NCI-H1436 treated with DMSO at 0.1 percent for 48 hours (cell line): Measurements from ENCODE around the gene BRI3.

ENCODE experiments used
- DNase-seq: peaks from one replicate; lab custom pipeline; 2025; lab: John Stamatoyannopoulos, UW

Gene BRI3

GRCh38 chr7:98286701-98287485, 5.4 kb downstream of the BRI3 start:
- DNase-seq = no peak

DNA sequence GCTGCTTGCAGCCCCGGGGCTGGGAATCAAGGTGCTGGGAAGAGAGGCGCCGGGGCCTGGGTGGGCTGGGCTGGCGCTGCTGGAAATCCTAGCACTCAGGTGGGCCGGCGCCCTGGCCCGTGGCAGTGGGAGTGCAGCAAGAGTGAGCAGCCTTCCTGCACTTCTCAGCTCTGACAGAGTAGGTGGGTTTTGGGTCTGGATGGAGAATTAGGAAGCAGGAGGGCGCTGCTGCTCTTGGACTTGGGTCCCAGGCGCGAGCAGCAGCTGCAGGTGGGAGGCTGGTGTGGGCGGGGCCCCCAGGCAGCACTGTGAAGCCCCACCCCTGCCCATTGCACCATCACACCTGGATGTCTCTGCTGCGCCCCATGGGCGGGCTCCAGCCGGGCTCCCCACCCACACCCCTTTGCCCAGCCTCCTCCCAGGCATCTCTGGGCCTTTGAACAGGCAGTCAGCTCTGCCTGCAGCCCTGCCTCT, 6.0 kb downstream of the BRI3 start:
- DNase-seq = no peak

- DNase-seq = no peak
These were observed 6.8 kb downstream of the BRI3 start for GRCh38 chr7:98288064-98288823.

DNA sequence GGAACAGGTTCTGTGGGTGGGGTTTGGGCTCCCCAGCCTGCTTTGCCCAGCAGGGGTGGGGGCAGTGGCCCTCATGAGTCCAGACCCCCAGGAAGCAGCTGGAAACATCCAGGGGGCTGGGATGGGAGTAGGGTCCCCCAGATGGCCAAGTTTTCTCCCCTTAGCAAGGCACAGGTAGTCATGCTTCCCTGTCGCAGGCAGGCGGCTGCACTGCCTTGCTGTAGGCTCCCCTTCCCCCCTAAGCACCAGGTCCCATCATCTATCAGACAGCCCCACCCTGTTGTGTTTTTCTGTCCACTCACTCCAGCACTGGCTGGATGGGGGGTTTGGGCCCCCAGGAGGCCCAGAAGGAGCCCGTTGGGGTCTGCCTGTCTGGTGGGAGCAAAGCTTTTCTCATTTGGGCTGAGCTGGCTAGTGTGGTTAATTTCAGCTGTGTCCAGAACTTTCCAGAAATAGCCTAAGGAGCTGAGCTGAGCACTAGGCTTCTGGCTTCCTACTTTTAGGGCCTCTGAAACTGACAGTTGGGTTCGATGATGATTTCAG, 7.9 kb downstream of the BRI3 start:
- DNase-seq = no peak

DNA sequence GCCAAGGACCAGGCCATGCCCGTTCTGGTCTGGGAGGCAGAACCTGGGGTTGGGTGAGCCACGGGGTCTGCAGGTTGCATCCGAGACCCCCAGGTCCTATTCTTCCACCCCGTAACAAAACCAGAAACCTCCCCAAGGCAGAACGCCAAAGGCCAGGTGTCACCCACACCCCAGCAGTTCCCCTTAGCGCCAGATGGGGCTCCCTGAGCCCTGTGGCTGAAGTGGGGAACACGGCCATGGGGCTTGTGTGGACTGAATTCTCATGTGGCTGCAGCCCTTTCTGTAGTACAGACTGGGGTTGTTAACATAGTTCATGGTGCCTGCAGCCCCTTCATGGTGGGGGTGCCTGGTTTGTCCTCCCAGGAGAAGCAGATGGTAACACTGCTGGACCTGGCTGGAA, 10.2 kb downstream of the BRI3 start:
- no peak for DNase-seq

DNA sequence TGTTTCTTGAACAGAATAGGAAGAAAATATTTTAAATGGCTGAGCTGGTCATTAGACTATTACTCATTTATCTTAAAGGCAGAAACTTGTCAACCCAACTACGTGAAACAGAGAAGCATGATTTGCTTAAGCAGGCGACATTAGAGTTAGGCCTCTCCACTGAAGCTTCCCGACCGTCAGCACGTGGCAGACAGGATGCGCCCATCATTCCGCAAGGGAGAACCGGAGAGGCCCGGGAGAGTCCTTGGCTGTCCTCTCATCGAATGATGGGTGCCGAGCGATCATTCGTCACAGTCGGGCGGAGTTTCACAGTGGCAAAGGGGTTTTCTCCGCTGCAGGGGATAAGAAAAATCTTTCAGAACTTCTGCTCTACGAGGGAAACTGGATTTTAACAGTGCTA, 11.8 kb downstream of the BRI3 start:
- no peak for DNase-seq

DNA sequence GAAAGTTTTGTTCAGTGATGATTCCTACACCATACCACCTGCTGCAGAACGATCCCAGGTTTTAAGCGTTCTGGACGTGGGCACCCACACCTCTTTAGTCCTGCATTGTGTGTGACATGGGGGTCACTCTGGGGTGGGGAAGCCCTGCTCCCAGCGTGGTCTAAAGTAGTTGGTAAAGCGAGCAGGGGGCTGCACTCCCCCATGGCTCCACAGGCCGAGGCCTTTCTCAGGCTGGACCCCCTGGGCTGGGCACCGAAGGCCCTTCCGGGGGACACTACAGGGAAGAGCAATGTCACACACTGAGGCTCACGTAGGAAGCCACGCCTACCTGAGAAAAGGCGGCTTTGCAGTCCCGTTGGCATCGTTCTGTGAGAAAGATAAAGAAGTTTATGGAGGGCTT, 12.3 kb downstream of the BRI3 start:
- no peak for DNase-seq

DNA sequence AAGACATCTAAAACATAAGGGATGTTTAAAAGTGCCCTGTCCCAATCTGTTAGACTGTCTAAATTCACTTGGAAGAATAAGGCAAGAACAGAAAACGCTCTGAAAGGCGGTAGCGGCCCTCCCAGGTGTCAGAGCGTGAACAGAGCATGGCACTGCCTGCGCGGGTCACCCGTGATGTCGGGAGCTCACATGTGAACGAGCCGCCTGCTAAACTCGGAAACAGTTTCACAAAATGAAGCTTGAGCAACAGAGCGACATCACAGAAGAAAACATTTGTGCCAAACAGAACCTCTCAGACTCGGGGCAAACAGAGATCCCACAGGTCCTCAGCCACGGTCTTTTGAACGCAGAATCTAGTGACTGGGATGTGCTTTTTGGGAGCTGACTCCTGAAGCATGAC, 12.8 kb downstream of the BRI3 start:
- no peak for DNase-seq

DNA sequence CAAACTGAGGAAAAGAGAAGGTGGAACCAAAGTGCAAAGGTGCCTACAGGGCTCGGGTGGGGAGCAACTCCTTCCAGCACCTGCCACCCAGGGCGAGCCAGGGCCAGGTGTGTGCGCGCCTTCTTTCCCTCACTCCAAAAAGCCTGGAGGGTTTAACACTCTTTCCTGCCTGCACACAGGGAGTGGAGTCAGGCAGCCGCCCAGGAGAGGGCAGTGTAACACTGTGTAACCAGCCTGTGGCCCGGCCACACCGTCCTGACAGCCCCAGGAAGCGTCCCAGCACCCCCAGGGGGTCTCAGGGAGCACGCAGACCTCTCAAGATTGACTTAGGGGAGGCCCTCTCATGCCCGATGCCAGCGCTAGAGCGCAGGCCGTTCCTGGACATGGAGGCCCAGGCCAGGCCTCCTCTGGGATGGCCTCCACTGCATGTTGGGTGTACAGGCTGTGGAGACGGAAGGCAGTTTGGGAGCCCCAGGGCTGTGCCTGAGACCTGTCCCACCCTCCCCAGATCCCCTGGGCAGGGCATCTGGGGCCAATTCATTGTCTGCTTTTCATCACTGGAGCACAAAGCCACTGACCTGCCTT, 13.4 kb downstream of the BRI3 start:
- no peak for DNase-seq

DNA sequence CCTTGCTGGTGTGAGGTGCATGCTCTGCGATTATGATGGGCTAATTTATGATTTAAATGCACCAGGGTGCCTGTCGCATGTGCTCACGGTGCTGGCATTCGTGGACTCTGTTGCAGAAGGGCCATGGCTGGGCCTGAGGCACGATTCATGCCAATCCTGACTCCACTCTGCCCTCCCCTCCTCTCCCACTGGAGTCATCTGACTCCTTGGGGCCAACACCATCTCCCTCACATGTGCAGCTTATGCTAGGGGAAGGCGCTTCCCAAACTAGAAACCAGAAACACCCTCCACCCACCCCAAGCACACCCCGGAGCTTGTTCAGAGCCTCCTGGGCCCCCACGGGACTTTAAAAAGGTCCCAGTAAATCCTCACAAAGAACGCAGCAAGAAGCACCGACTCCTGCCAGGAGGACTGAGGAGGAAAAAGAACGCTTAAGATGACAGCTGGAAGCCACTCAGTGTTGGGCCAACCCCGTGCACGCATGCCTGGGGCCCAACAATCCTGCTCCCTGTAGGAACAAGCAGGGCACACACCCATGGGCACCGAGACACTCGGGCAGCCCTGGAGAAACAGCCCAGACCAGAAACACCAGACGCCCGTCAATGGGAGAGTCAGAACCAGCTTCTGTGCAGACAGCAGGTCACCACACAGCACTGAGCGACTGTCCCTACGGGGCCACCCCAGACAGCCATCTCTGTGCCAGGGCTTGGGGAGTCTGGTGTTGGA, 14.1 kb downstream of the BRI3 start:
- DNase-seq = no peak

- DNase-seq = no peak
These were observed 15.3 kb downstream of the BRI3 start for GRCh38 chr7:98296833-98297232.

- no peak for DNase-seq
These were observed 16.3 kb downstream of the BRI3 start for GRCh38 chr7:98297626-98298286.

DNA sequence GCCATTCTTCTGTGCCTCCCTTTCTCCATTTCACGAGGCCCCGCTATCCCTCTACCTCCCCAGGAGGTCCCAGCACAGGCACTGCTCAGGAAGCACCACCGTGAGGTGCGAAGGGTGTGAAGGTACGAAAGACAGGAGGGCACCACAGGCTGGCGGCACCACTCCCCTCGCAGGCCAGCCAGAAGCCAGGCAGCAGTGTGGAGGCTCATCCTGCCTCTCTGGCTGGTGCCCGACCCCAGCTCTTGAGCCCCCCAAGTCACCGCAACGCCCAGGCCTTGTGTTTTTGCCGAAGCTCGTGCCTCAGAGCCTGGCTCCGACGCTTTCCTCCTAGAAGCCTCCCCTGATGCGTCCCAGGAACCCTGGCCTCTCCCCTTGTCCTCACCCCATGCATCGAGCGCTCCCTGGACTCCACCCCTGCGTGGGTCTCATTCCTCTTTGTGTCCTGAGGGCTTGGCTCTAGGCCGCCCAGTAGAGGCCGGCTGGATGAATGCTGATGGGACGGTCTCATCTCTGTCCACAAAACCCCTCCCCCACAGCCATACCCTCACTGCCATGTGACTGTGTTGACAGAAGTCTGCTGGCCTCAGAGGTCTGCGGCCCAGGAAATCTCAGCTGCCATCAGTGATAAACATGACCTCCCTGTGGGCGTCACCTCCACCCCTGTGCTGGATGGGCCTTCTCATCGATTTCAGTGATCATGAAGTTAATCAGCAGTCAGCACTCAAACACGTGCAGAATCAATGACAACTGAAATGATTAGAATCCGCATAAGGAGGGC, 19.3 kb downstream of the BRI3 start:
- no peak for DNase-seq

DNA sequence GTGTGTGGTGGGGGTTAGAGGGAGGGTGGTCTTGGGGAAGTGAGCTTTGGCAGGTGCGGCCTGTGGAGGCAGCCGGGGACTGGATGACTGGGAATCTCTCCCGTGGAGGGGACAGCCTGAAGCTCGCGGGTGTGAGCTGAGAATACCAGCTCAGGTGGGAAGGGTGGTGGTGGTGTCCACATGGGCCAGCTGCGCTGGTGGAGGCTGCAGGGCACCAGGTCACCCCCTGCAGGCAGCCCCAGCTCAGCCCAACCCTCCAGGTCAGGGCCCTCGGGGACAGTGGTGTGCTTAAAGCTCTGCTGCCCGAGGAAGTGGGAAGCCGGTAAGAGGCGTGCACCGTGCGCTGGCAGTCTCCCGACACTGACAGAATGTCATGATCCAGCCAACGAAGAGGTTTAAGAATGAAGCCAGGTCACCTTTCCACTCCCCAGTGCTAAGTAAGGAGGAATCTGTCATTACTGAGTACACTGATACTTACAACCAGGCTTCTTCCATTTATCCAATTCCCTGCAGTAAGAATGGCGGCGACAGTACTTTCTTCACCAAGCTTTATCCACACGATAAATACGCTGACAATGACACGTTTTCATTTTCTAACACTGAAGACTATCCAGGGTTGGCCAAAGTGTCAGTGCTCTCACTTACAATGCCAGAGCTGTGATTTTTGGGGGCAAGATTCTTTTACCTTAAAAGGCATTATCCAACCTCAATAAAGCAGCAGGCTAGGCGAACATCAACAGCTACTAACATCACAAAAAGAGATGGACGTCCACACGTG, 20.4 kb downstream of the BRI3 start:
- DNase-seq = no peak

DNA sequence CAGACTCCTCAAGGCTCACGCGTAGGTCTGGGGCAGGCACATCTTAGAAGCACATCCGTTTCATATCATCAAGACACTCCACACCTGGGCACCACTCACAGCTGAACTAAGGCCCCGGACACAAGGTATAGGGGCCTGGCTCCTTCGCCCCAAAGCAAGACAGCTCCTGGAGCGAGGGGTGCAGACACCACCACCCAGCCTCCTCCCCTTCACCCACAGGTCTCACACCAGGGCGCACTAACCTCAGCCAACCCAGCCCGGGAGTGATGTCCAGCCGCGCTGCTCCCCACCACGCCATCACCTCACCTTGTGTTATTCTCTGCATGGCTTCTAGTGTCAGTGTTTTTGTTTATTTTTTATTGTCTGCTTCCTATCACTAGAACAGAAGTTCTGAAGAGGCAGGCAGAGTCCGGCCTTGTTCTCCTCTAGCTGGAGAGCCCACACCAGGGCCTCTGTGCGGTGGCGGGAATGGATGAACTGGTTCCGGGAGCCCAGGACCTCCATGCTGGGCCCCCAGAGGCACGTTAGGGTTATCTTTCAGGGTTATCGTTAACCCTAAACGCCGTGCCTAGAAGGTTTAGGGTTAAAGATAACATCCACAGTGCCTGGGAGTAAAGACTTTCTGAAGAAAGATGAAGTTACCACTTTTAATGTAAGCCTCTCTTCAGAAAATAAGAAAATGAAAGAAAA, 21.8 kb downstream of the BRI3 start:
- DNase-seq = no peak

DNA sequence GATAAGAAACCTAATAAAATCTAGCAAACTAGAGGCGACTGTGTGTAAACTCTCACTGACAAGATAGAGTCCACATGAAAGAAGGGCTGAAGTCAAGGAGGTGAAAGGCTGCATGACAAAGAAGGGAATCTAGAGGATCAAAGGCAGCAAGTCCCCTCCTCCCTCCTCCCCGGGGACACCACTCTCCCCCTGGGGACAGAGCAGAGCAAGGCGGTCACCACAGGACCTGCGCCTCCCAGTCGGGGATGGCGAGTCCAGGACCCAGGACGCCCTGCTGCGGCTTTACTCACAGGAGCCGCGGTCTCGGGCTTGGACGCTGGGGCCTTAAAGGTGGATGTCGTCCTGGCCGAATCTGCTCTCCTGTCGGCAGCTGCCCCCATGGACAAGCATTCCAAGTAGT, 22.4 kb downstream of the BRI3 start:
- no peak for DNase-seq

DNA sequence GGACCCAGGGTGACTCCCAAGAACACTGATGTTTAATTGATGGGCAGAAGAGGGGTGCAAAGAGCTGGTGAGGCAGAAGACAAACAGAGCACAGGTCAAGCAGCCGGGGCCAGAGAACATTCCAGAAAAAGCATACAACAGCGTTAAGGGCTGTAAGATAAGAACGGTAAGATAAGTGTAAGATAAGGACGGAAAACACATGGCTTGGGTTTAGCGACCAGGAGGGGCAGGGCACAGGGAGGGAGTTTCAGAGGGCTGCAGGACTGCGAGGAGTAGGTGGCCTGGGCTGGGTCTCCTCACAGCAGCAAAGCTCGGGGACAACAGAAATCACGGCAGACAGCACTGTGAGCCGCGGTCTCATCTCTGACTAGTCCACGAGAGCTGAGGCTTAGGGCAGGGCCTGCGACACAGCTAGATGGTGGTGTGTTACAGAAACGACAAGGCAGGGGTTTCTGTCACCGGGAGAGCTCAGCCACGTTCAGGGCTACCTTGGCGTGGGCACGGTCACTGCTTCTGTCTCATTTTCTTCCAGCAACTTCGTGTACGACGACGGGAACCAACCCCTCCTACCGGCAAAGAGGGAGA, 24.6 kb downstream of the BRI3 start:
- DNase-seq = no peak

GRCh38 chr7:98307971-98308466, 26.5 kb downstream of the BRI3 start:
- no peak for DNase-seq

- no peak for DNase-seq
These were observed 28.1 kb downstream of the BRI3 start for GRCh38 chr7:98309566-98309965.
